WI38 (cell line): ENCODE measurements around the gene CLCN6.

Experiments
- H3K4me3 ChIP-seq: 2 replicates; pipeline ENCODE4 v1.5.1; 2011; ENCODE audit warnings: low read depth, mild to moderate bottlenecking, control low read depth, low read length
- TF ChIP-seq, protein P1 (sequence below): IDR thresholded peaks from 2 replicates; pipeline ENCODE4 v1.5.1; 2012; ENCODE audit warnings: low read depth, mild to moderate bottlenecking, control low read depth, low read length

The CLCN6 gene

DNA sequence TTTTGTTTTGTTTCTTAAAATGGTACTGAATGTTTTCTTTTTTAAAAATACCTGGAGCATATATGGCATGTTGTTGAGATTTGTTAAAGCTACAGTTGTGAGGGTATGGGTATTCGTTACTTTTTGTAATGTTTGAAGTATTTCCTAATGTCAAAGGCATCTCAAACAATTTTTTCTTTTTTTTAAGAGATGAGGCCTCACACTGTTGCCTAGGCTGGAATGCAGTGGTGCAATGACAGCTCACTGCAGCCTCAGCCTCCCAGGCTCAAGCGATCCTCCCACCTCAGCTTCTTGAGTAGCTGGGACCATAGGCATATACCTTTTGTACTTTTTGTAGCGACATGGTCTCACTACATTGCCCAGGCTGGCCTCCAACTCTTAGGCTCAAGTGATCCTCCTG lies 16.1 kb downstream of the CLCN6 start:
- no peak overlapping the region for H3K4me3 ChIP-seq
- TF ChIP-seq, protein P1, sequence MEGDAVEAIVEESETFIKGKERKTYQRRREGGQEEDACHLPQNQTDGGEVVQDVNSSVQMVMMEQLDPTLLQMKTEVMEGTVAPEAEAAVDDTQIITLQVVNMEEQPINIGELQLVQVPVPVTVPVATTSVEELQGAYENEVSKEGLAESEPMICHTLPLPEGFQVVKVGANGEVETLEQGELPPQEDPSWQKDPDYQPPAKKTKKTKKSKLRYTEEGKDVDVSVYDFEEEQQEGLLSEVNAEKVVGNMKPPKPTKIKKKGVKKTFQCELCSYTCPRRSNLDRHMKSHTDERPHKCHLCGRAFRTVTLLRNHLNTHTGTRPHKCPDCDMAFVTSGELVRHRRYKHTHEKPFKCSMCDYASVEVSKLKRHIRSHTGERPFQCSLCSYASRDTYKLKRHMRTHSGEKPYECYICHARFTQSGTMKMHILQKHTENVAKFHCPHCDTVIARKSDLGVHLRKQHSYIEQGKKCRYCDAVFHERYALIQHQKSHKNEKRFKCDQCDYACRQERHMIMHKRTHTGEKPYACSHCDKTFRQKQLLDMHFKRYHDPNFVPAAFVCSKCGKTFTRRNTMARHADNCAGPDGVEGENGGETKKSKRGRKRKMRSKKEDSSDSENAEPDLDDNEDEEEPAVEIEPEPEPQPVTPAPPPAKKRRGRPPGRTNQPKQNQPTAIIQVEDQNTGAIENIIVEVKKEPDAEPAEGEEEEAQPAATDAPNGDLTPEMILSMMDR, result no peak

DNA sequence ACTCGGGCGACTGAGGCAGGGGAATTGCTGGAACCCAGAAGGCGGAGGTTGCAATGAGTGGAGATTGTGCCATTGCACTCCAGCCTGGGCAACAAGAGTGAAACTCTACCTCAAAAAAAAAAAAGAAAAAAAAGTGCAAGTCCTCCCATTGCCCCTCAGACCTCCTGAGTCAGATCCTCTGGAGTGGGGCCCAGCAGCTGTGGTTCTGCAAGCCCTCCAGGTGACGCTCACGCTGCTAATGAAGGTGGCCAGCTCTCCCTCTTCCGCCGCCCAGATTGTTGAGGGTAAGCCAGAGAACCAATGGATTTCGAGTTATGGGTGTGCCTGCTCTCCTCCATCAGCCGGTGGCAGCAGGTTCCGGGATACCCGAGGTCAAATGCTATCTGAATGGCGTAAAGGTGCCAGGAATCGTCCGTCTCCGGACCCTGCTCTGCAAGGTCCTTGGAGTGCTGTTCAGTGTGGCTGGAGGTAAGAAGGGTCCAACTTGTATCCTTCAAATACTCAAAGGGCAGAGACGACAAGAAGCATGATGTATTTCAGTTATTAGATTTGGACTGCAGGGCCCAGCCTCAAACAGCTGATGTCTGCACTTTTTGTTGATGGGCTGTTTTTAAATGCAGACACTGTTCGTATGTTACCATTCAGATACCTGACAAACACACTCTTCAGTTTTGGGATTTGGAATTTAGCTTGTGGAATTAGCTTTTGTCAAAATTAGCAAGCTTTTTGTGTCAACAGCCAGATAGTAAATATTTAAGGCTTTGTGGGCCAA lies 17.6 kb downstream of the CLCN6 start:
- no peak overlapping the region for H3K4me3 ChIP-seq
- TF ChIP-seq, protein P1, result no peak

DNA sequence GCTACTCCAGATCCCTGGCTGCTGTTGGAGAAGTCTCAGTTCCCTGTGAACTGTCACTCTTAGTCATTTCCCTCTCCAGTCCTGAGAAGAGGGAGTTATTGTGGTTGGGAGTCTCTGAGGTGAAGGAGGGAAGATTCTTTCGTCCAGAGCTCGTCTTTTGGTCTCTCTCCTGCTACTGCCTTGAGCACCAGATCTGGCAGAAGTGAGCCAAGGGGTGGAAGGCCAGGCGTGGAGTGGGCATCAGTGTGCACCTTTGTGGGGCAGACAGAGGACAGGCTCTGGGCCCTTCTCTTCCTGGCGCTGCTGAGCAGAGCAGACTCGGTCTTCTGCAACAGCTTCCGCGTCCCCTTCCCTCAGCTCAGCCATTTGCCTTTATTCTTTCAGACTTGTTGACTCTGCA lies 19.1 kb downstream of the CLCN6 start:
- TF ChIP-seq, protein P1, result no peak
- H3K4me3 ChIP-seq, result no peak overlapping the region

DNA sequence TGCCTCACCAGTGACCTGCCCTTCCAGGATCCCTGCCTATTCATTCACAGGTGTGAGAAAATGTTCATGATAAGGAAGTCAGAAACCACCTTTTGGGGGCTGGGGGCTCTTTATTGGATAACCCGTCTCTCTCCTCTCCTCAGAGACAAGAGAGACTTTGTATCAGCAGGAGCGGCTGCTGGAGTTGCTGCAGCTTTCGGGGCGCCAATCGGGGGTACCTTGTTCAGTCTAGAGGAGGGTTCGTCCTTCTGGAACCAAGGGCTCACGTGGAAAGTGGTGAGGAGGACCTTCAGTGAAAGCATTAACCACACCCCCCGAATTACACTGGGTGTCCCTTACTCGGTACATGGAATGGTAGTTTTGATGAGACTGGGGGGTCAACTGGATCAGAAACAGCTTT lies 21.0 kb downstream of the CLCN6 start:
- no peak overlapping the region for H3K4me3 ChIP-seq
- TF ChIP-seq, protein P1, result no peak

DNA sequence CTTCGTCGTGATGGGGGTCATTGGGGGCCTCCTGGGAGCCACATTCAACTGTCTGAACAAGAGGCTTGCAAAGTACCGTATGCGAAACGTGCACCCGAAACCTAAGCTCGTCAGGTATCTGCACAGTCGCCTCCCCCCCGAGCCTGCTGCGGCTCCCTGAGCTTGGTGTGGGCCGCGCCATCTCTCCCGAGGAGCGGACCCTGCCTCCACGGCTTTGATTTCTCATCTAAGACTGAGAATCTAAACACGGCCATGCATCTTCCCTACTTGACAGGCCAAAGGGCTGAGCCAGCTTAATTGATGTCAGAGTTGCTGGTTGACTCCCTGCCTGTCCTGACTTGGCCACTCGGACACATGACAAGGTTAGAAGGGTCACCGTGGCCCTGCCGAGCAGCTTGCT lies 22.5 kb downstream of the CLCN6 start:
- TF ChIP-seq, protein P1, result no peak
- H3K4me3 ChIP-seq, result no peak overlapping the region

DNA sequence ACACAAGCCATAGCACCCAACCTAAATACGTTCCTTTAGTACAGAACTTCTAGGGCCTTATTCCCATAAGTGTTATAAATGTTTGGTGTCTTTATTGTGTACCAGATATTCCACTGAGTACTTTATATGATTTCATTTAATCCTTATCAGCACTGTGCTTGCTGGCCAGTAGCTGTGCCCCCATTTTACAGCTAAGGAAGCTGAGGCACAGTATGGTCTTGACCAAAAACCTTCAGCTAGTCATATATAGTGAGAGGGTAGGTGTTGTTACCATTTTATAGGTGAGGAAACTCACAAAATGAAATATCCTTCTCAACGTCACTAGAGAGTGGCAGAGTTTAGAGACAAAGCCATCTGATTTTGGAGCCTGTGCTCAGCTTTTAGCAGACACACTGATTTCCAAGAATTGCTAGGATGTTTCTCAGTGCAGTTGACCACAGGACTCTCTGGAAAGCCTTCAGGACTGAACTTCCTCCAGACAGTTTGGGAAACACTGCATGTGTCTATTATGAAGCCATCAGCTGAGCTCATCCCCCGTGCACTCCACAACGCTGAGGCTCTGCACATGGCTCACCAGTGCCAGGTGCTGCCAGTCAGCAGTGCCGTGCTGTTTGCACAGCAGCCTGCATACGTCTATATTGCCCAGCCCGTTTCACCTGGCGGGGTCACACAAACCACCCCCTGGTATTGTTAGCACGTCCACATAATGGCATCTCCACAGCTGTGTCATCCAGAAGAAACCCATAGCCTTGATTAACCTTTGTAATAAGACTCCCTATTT lies 26.1 kb downstream of the CLCN6 start:
- H3K4me3 ChIP-seq, result no peak overlapping the region
- TF ChIP-seq, protein P1, result no peak

DNA sequence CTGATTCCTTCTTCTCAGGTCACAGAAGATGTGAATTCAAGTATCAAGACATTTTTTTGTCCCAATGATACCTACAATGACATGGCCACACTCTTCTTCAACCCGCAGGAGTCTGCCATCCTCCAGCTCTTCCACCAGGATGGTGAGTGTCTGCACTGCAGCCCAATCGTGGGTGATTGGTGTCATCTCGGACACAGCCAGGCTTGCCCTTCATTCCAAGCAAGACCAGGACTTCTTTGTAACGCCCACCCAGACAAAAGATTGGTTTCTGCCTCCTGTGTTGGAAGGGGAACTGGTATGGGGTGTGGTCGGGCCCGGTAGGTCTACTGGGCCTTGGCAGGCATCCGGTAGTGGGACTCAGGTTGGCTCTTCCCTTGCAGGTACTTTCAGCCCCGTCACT lies 27.5 kb downstream of the CLCN6 start:
- TF ChIP-seq, protein P1, result no peak
- H3K4me3 ChIP-seq, result no peak overlapping the region
